DMS 273 (cell line): ENCODE results near the gene TP53RK.
A peak's percentile ranks its signal among the peaks of the same experiment; 100 is the strongest.

ENCODE experiments used
- DNase-seq: peaks from one replicate; lab custom pipeline; 2025; ENCODE audit not compliant: unreplicated experiment; lab: John Stamatoyannopoulos, UW

Gene TP53RK

GRCh38 chr20:46708172-46708860 lies 19.1 kb upstream of the TP53RK start:
- DNase-seq = no peak

GRCh38 chr20:46706242-46706641 lies 17.0 kb upstream of the TP53RK start:
- DNase-seq = no peak

- DNase-seq = no peak
These were observed 16.1 kb upstream of the TP53RK start for GRCh38 chr20:46705378-46705729.

- no peak for DNase-seq
These were observed 15.6 kb upstream of the TP53RK start for GRCh38 chr20:46704714-46705377.

GRCh38 chr20:46703435-46703834 lies 14.2 kb upstream of the TP53RK start:
- DNase-seq = no peak

GRCh38 chr20:46702447-46703203 lies 13.4 kb upstream of the TP53RK start:
- DNase-seq = no peak

GRCh38 chr20:46701986-46702385 lies 12.7 kb upstream of the TP53RK start:
- peak; percentile 67 for DNase-seq

GRCh38 chr20:46701556-46701955 lies 12.3 kb upstream of the TP53RK start:
- no peak for DNase-seq

GRCh38 chr20:46701057-46701456 lies 11.8 kb upstream of the TP53RK start:
- peak; percentile 46 for DNase-seq

- no peak for DNase-seq
These were observed 11.2 kb upstream of the TP53RK start for GRCh38 chr20:46700481-46700880.

- DNase-seq = peak; percentile 71
These were observed 10.6 kb upstream of the TP53RK start for GRCh38 chr20:46699651-46700359.

- no peak for DNase-seq
These were observed 9.5 kb upstream of the TP53RK start for GRCh38 chr20:46698788-46699187.

- DNase-seq = no peak
These were observed 7.6 kb upstream of the TP53RK start for GRCh38 chr20:46696791-46697279.

GRCh38 chr20:46695892-46696291 lies 6.6 kb upstream of the TP53RK start:
- DNase-seq = peak; percentile 62

- peak; percentile 72 for DNase-seq
These were observed 5.2 kb upstream of the TP53RK start for GRCh38 chr20:46694484-46694883.

- DNase-seq = no peak
These were observed 2.0 kb upstream of the TP53RK start for GRCh38 chr20:46691196-46691595.

GRCh38 chr20:46690219-46691106 lies 1.2 kb upstream of the TP53RK start:
- no peak for DNase-seq

GRCh38 chr20:46689754-46690085 lies 476 bp upstream of the TP53RK start:
- no peak for DNase-seq

GRCh38 chr20:46688151-46689081 lies 828 bp downstream of the TP53RK start:
- DNase-seq = peak; percentile 76
